SU-DHL-6 (cell line): ENCODE measurements around the gene NFATC3.

Experiments used
- H2AFZ ChIP-seq: fragments of 200-600 bp; sonication (generic); 2 replicates; pipeline ENCODE4 v1.6.1; 2014; ENCODE audit warnings: low read depth, mild to moderate bottlenecking, moderate library complexity, mixed read lengths, antibody characterized with exemption, low read length; ENCODE audit not compliant: severe bottlenecking
- H3F3A ChIP-seq: fragments of 200-600 bp; shearing (Covaris generic); 2 replicates; pipeline ENCODE4 v1.6.0; 2016; ENCODE audit warnings: antibody characterized with exemption, mild to moderate bottlenecking; ENCODE audit not compliant: insufficient read depth
- H3K27ac ChIP-seq: fragments of 200-600 bp; sonication (generic); 2 replicates; pipeline ENCODE4 v1.5.1; 2016; ENCODE audit warnings: low read depth, mild to moderate bottlenecking, low read length, moderate library complexity, mixed read lengths
- H3K27me3 ChIP-seq: fragments of 200-600 bp; sonication (generic), shearing (Covaris generic); 2 replicates; pipeline ENCODE4 v1.6.0; 2014; ENCODE audit warnings: mild to moderate bottlenecking, low read length
- H3K36me3 ChIP-seq: fragments of 200-600 bp; sonication (generic); 2 replicates; pipeline ENCODE4 v1.6.1; 2014; ENCODE audit warnings: mild to moderate bottlenecking, low read length, mixed read lengths
- H3K4me2 ChIP-seq: fragments of 300-600, 200-600 bp; shearing (Covaris generic), sonication (generic); 2 replicates; pipeline ENCODE4 v1.6.0; 2014; ENCODE audit warnings: low read length, low read depth, mild to moderate bottlenecking; ENCODE audit not compliant: poor library complexity, severe bottlenecking
- H3K4me3 ChIP-seq: fragments of 200-600 bp; sonication (generic); 2 replicates; pipeline ENCODE4 v1.5.1; 2014; ENCODE audit warnings: antibody characterized with exemption, low read length, mild to moderate bottlenecking, mixed read lengths; ENCODE audit not compliant: insufficient read depth, poor library complexity, severe bottlenecking
- H3K79me2 ChIP-seq: fragments of 200-600 bp; sonication (generic); 2 replicates; pipeline ENCODE4 v1.6.1; 2014; ENCODE audit warnings: mild to moderate bottlenecking, low read length, moderate library complexity; ENCODE audit not compliant: insufficient read depth
- H3K9ac ChIP-seq: fragments of 200-600 bp; sonication (generic); 2 replicates; pipeline ENCODE4 v1.7.0; 2014; ENCODE audit warnings: mild to moderate bottlenecking, low read length
- H3K9me2 ChIP-seq: fragments of 200-600 bp; sonication (generic); replicated peaks from 2 replicates; pipeline ENCODE4 v1.6.1; 2014; ENCODE audit warnings: low read length; ENCODE audit not compliant: insufficient read depth
- H3K9me3 ChIP-seq: fragments of 200-600 bp; sonication (generic); 2 replicates; pipeline ENCODE4 v1.6.1; 2014; ENCODE audit warnings: low read length, mixed read lengths; ENCODE audit not compliant: insufficient read depth
- H4K20me1 ChIP-seq: fragments of 200-600 bp; sonication (generic); 2 replicates; pipeline ENCODE4 v1.6.1; 2014; ENCODE audit warnings: low read depth, mild to moderate bottlenecking, antibody characterized with exemption, low read length, moderate library complexity, mixed read lengths
- CTCF ChIP-seq: fragments of 200-600 bp; sonication (generic); IDR thresholded peaks from one replicate; pipeline ENCODE4 v1.5.1; 2017; ENCODE audit warnings: antibody characterized with exemption, mild to moderate bottlenecking, low read length, moderate library complexity; ENCODE audit not compliant: insufficient read depth, poor library complexity, severe bottlenecking
- EZH2phosphoT487 ChIP-seq: fragments of 200-600 bp; sonication (generic), shearing (Covaris generic); conservative IDR thresholded peaks from 2 replicates; pipeline ENCODE4 v1.6.1; 2018; ENCODE audit warnings: mild to moderate bottlenecking, antibody characterized with exemption, low read length, moderate library complexity, mixed read lengths

The NFATC3 gene

GRCh38 chr16:68227183-68227793, 142.1 kb downstream of the NFATC3 start:
- no peaks in the 10 kb centered on the region for H4K20me1 ChIP-seq
- no peak overlapping the region for H3K4me2 ChIP-seq
- no peak overlapping the region for H3K9ac ChIP-seq
- peaks cover 8% of the 10 kb centered on the region; the same call in 1 of the 2 replicates for H3F3A ChIP-seq
- no peaks in the 10 kb centered on the region for H3K27me3 ChIP-seq
- no peak overlapping the region for H2AFZ ChIP-seq
- no peaks in the 10 kb centered on the region for H3K9me2 ChIP-seq
- H3K27ac ChIP-seq: no peak overlapping the region
- no peak overlapping the region for H3K4me3 ChIP-seq
- no peaks in the 10 kb centered on the region for H3K79me2 ChIP-seq
- H3K36me3 ChIP-seq: no peaks in the 10 kb centered on the region
- TF ChIP-seq CTCF: no peak
- TF ChIP-seq EZH2phosphoT487: no peak
- no peaks in the 10 kb centered on the region for H3K9me3 ChIP-seq

- no peak overlapping the region for H3K27ac ChIP-seq
Measured at GRCh38 chr16:68227850-68228553, 142.8 kb downstream of the NFATC3 start.

GRCh38 chr16:68228652-68229051, 143.5 kb downstream of the NFATC3 start:
- TF ChIP-seq CTCF: no peak
- no peak for TF ChIP-seq EZH2phosphoT487
- Histone ChIP-seq H3K9me2 (no peaks in the 10 kb centered on the region), H3K9me3 (no peaks in the 10 kb centered on the region), H2AFZ (no peak overlapping the region), H3K79me2 (no peaks in the 10 kb centered on the region), H3K27me3 (no peaks in the 10 kb centered on the region), H4K20me1 (no peaks in the 10 kb centered on the region), H3K27ac (no peak overlapping the region), H3F3A (peaks cover 8% of the 10 kb centered on the region), H3K9ac (no peak overlapping the region), H3K4me3 (no peak overlapping the region), H3K36me3 (no peaks in the 10 kb centered on the region), H3K4me2 (no peak overlapping the region)

More at GRCh38 chr16:68227850-68228553, 142.8 kb downstream of the NFATC3 start:
- no peaks in the 10 kb centered on the region for H3K27me3 ChIP-seq
- peaks cover 8% of the 10 kb centered on the region; the same call in 1 of the 2 replicates for H3F3A ChIP-seq
- H3K9ac ChIP-seq: no peak overlapping the region
- H3K9me3 ChIP-seq: no peaks in the 10 kb centered on the region
- no peak overlapping the region for H3K4me3 ChIP-seq
- H3K79me2 ChIP-seq: no peaks in the 10 kb centered on the region
- TF ChIP-seq EZH2phosphoT487: no peak
- no peak for TF ChIP-seq CTCF
- no peak overlapping the region for H2AFZ ChIP-seq
- no peaks in the 10 kb centered on the region for H3K36me3 ChIP-seq
- H4K20me1 ChIP-seq: no peaks in the 10 kb centered on the region
- no peak overlapping the region for H3K4me2 ChIP-seq
- no peaks in the 10 kb centered on the region for H3K9me2 ChIP-seq
